Glutamatergic neuron (in vitro differentiated cells): Measurements from ENCODE around the gene PNN. TPM values are rescaled to one million over a fixed set of nuclear protein-coding genes. Genes with fewer than 3 reads are reported as not detected.
"Not testable (repeated sequence)": the region's sequence is repeated elsewhere in the genome, so short reads cannot be mapped to it uniquely, and the experiment has no call there.

ENCODE experiments used
- DNase-seq: peaks from one replicate; pipeline ENCODE4 v3.0.0; 2022
- H3K27ac Mint-ChIP-seq: one replicate; pipeline ENCODE4 v1.8.0; 2020; ENCODE audit warnings: mild to moderate bottlenecking, mixed read lengths, inconsistent platforms; ENCODE audit not compliant: unreplicated experiment
- H3K27me3 Mint-ChIP-seq: one replicate; pipeline ENCODE4 v1.8.0; 2020; ENCODE audit warnings: mild to moderate bottlenecking, moderate library complexity, mixed read lengths, inconsistent platforms; ENCODE audit not compliant: unreplicated experiment
- H3K36me3 Mint-ChIP-seq: one replicate; pipeline ENCODE4 v1.8.0; 2020; ENCODE audit warnings: mild to moderate bottlenecking, mixed read lengths, inconsistent platforms; ENCODE audit not compliant: unreplicated experiment
- H3K4me1 Mint-ChIP-seq: one replicate; pipeline ENCODE4 v1.8.0; 2020; ENCODE audit warnings: mild to moderate bottlenecking, low read depth, mixed read lengths, inconsistent platforms; ENCODE audit not compliant: unreplicated experiment
- H3K4me3 Mint-ChIP-seq: one replicate; pipeline ENCODE4 v1.8.0; 2020; ENCODE audit warnings: mild to moderate bottlenecking, mixed read lengths, inconsistent platforms; ENCODE audit not compliant: unreplicated experiment
- H3K9me3 Mint-ChIP-seq: one replicate; pipeline ENCODE4 v1.8.0; 2020; ENCODE audit warnings: mild to moderate bottlenecking, moderate library complexity, mixed read lengths, inconsistent platforms; ENCODE audit not compliant: unreplicated experiment
- CTCF ChIP-seq: fragments of 200-600 bp; sonication (generic); IDR thresholded peaks from one replicate; pipeline ENCODE4 v1.5.0; 2021; ENCODE audit not compliant: partially characterized antibody, unreplicated experiment
- total RNA-seq: library from RNA; stranded (reverse); fragmentation: NEBNext Ultra II Directional; extraction: Animal tissue kit (Norgen Biotek cat#: 25700); gene quantifications from one replicate; pipeline ENCODE4 v1.2.1, GENCODE V29; 2021; ENCODE audit not compliant: unreplicated experiment

PNN gene
- total RNA-seq, 1 donor from 2014 or later: 102 TPM

GRCh38 chr14:39228509-39229221, 53.6 kb downstream of the PNN start:
- no peaks in the 10 kb centered on the region for H3K27me3 Mint-ChIP-seq
- no peak for DNase-seq
- no peak overlapping the region for H3K27ac Mint-ChIP-seq
- no peaks in the 10 kb centered on the region for H3K9me3 Mint-ChIP-seq
- H3K36me3 Mint-ChIP-seq: no peaks in the 10 kb centered on the region
- H3K4me1 Mint-ChIP-seq: no peaks in the 10 kb centered on the region
- no peak overlapping the region for H3K4me3 Mint-ChIP-seq
- no peak for TF ChIP-seq CTCF

GRCh38 chr14:39229222-39229543, 54.1 kb downstream of the PNN start:
- Mint-ChIP-seq H3K36me3 (no peaks in the 10 kb centered on the region), H3K4me3 (no peak overlapping the region), H3K27ac (no peak overlapping the region), H3K9me3 (no peaks in the 10 kb centered on the region), H3K27me3 (no peaks in the 10 kb centered on the region), H3K4me1 (no peaks in the 10 kb centered on the region)
- DNase-seq: no peak
- no peak for TF ChIP-seq CTCF

- no peak overlapping the region for H3K4me3 Mint-ChIP-seq
- no peaks in the 10 kb centered on the region for H3K36me3 Mint-ChIP-seq
- no peaks in the 10 kb centered on the region for H3K9me3 Mint-ChIP-seq
- no peak for TF ChIP-seq CTCF
- H3K27me3 Mint-ChIP-seq: no peaks in the 10 kb centered on the region
- DNase-seq: no peak
- H3K4me1 Mint-ChIP-seq: no peaks in the 10 kb centered on the region
- H3K27ac Mint-ChIP-seq: no peak overlapping the region
These were observed 54.6 kb downstream of the PNN start for GRCh38 chr14:39229601-39230110.

- DNase-seq: no peak
- Mint-ChIP-seq H3K27me3 (no peaks in the 10 kb centered on the region), H3K9me3 (no peaks in the 10 kb centered on the region), H3K4me3 (no peak overlapping the region), H3K36me3 (no peaks in the 10 kb centered on the region), H3K4me1 (no peaks in the 10 kb centered on the region), H3K27ac (no peak overlapping the region)
- TF ChIP-seq CTCF: no peak
These were observed 55.5 kb downstream of the PNN start for GRCh38 chr14:39230416-39231035.

GRCh38 chr14:39231751-39232553, 56.9 kb downstream of the PNN start:
- not testable (repeated sequence) for DNase-seq

More at GRCh38 chr14:39231751-39232553, 56.9 kb downstream of the PNN start:
- H3K36me3 Mint-ChIP-seq, H3K9me3 Mint-ChIP-seq, H3K4me3 Mint-ChIP-seq, H3K4me1 Mint-ChIP-seq, H3K27ac Mint-ChIP-seq, H3K27me3 Mint-ChIP-seq: not testable (repeated sequence)

Other genes starting within 250 kb of the PNN start
- gene SEC23A, start 72.0 kb upstream of the PNN start, total RNA-seq: 59.2 TPM
- gene GEMIN2, start 60.9 kb upstream of the PNN start, total RNA-seq: 16.1 TPM
- gene TRAPPC6B, start 4.9 kb upstream of the PNN start, total RNA-seq: 47.4 TPM
- 9.7 TPM for gene MIA2, start 58.7 kb downstream of the PNN start, total RNA-seq